HS-27A (cell line): ENCODE measurements around the gene DDX10.
"Not testable (repeated sequence)": the region's sequence is repeated elsewhere in the genome, so short reads cannot be mapped to it uniquely, and the experiment has no call there.

ENCODE experiments used
- DNase-seq: peaks from one replicate; pipeline ENCODE4 v3.0.0-alpha.2; 2012; ENCODE audit warnings: low read depth, missing footprints

DDX10 gene

GRCh38 chr11:108823960-108824359 lies 159.1 kb downstream of the DDX10 start:
- not testable (repeated sequence) for DNase-seq

GRCh38 chr11:108824545-108824944 lies 159.7 kb downstream of the DDX10 start:
- DNase-seq: no peak

- DNase-seq: no peak
Measured at GRCh38 chr11:108825381-108825780, 160.5 kb downstream of the DDX10 start.

- no peak for DNase-seq
Measured at GRCh38 chr11:108826136-108826535, 161.3 kb downstream of the DDX10 start.

- no peak for DNase-seq
Measured at GRCh38 chr11:108835624-108836023, 170.8 kb downstream of the DDX10 start.

GRCh38 chr11:108836541-108836940 lies 171.7 kb downstream of the DDX10 start:
- DNase-seq: no peak

- no peak for DNase-seq
Measured at GRCh38 chr11:108838102-108838791, 173.4 kb downstream of the DDX10 start.

- DNase-seq: no peak
Measured at GRCh38 chr11:108838792-108839105, 173.9 kb downstream of the DDX10 start.

GRCh38 chr11:108846009-108846408 lies 181.1 kb downstream of the DDX10 start:
- DNase-seq: no peak

GRCh38 chr11:108847298-108847990 lies 182.6 kb downstream of the DDX10 start:
- no peak for DNase-seq

GRCh38 chr11:108851781-108852180 lies 186.9 kb downstream of the DDX10 start:
- no peak for DNase-seq

- no peak for DNase-seq
Measured at GRCh38 chr11:108852701-108853100, 187.8 kb downstream of the DDX10 start.

- DNase-seq: no peak
Measured at GRCh38 chr11:108853151-108853550, 188.3 kb downstream of the DDX10 start.

GRCh38 chr11:108853864-108854263 lies 189.0 kb downstream of the DDX10 start:
- DNase-seq: no peak

GRCh38 chr11:108854346-108854745 lies 189.5 kb downstream of the DDX10 start:
- no peak for DNase-seq

GRCh38 chr11:108857382-108857781 lies 192.5 kb downstream of the DDX10 start:
- DNase-seq: no peak

GRCh38 chr11:108858622-108859021 lies 193.8 kb downstream of the DDX10 start:
- no peak for DNase-seq

GRCh38 chr11:108859510-108859909 lies 194.6 kb downstream of the DDX10 start:
- DNase-seq: no peak

- no peak for DNase-seq
Measured at GRCh38 chr11:108863528-108863927, 198.7 kb downstream of the DDX10 start.

- no peak for DNase-seq
Measured at GRCh38 chr11:108865406-108865805, 200.5 kb downstream of the DDX10 start.

- DNase-seq: no peak
Measured at GRCh38 chr11:108866781-108867180, 201.9 kb downstream of the DDX10 start.

GRCh38 chr11:108870373-108871020 lies 205.6 kb downstream of the DDX10 start:
- DNase-seq: no peak

- no peak for DNase-seq
Measured at GRCh38 chr11:108871152-108871551, 206.3 kb downstream of the DDX10 start.
